ENCODE data around the gene HELB.

HELB gene

DNA sequence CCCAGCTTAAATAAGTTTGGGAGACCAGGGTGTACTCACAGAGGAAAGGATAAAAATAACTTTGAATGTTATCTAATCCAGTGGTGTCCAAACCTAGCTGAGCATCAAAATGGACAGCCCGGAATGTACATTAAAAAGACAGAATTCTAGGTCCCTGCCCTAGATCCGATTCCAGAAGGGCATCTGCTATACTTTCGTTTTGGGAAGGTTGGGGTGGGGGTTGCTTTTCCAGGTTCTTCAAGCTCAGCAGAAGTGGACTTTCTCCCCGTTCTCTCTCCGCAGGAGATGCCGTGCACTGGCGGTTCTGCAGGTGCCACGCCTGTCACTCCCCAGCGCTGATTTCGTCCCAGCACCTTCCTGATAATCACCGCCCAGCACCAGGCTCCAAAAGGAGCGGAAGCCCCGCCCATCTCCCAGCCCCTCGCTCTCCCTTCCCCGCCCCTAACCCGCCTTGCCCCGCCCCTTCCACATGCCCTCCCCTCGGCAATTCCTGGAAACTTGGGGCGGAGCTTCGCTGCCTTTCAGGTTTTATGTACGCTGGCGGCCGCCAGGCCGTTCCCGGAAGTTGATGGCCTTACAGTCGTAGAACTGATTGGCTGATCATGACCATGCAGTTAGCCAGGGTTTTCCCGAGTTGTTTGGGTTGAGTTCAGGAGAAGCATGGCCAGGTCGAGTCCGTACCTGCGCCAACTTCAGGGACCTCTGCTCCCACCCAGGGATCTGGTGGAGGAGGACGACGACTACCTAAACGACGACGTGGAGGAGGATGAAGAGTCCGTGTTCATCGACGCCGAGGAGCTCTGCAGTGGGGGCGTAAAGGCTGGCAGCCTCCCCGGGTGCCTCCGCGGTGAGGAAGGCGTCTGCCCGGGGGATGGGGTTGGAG, at the start of gene HELB:
Gene HELB (plus strand): TSS at position 550 of the 883 bp plus-strand sequence. CDS start 111 bp downstream, at position 661.
- peak; percentile 97 for DNase-seq (ENCODE audit: low read depth)
- TF ChIP-seq, protein P1, sequence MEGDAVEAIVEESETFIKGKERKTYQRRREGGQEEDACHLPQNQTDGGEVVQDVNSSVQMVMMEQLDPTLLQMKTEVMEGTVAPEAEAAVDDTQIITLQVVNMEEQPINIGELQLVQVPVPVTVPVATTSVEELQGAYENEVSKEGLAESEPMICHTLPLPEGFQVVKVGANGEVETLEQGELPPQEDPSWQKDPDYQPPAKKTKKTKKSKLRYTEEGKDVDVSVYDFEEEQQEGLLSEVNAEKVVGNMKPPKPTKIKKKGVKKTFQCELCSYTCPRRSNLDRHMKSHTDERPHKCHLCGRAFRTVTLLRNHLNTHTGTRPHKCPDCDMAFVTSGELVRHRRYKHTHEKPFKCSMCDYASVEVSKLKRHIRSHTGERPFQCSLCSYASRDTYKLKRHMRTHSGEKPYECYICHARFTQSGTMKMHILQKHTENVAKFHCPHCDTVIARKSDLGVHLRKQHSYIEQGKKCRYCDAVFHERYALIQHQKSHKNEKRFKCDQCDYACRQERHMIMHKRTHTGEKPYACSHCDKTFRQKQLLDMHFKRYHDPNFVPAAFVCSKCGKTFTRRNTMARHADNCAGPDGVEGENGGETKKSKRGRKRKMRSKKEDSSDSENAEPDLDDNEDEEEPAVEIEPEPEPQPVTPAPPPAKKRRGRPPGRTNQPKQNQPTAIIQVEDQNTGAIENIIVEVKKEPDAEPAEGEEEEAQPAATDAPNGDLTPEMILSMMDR (IDR thresholded peaks at IDR 0.05; ENCODE audit: low read length, missing control alignments) = no peak
- H3K4me3 ChIP-seq (replicated peaks; ENCODE audit: low read depth, low read length) = peak within 1 kb of the TSS; percentile 69

DNA sequence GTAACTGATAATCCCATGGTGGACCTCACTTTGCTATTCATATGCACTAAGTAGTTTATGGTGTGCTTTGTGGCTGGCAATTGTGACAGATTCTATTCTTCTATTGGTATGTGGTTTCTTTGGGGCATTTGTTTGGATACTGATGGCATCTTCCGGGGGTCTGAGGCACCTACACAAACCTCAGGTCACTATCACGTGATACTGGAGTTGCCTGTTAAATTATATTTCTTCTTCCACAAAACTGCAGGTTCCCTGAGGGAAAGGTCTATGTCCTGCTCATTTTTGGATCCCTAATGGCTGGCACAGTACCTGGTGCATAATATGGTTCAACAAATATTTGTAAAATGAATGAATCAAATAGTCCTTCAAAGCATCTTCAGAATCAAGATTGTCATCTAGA, 49.5 kb upstream of the HELB start:
- TF ChIP-seq, protein P1 (IDR thresholded peaks at IDR 0.05; ENCODE audit: low read length, missing control alignments) = no peak
- no peak overlapping the region for H3K4me3 ChIP-seq (replicated peaks; ENCODE audit: low read depth, low read length)

DNA sequence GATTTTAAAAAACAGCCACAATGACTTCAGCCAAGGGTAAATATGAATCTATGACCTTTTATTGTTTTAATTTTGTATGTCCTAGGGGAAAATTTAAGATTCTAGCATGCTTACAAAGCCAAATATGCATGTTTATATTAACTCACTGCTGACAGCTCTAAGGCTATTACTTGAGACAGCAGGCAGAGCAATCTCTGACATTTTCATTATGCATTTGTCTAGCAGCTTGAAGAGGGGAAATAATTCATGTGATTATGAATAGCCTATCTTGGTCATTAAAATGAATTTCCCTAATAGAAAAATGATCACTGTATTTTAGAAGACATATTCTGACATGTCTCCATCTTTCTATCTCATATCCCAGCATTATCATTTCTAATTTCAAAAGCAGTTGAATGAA, 46.6 kb upstream of the HELB start:
- no peak overlapping the region for H3K4me3 ChIP-seq (replicated peaks; ENCODE audit: low read depth, low read length)
- no peak for DNase-seq (ENCODE audit: low read depth)

More for the DNA sequence above, 49.5 kb upstream of the HELB start:
- DNase-seq (ENCODE audit: low read depth) = no peak

DNA sequence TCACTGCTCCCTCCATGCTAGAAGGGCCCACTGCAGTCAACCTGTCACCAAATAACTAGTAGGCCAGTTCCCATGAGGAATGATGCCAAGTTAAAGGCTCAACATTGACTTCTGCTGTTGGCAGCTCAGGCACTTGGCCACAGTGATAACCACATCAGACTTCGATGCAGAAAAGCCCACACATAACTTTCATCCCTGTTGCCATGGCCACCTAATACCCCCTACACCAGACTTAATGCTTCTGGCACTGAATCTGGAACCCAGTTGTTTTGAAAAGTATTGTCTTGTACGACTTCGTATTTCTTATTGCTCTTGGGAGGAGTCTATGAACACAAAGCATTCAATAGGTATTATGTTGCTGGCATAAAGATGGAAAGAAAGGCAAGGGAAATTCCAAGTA, 44.3 kb upstream of the HELB start:
- TF ChIP-seq, protein P1 (IDR thresholded peaks at IDR 0.05; ENCODE audit: low read length, missing control alignments) = no peak
- no peak overlapping the region for H3K4me3 ChIP-seq (replicated peaks; ENCODE audit: low read depth, low read length)
- DNase-seq (ENCODE audit: low read depth) = no peak

More for the DNA sequence above, 46.6 kb upstream of the HELB start:
- TF ChIP-seq, protein P1 (IDR thresholded peaks at IDR 0.05; ENCODE audit: low read length, missing control alignments) = no peak

DNA sequence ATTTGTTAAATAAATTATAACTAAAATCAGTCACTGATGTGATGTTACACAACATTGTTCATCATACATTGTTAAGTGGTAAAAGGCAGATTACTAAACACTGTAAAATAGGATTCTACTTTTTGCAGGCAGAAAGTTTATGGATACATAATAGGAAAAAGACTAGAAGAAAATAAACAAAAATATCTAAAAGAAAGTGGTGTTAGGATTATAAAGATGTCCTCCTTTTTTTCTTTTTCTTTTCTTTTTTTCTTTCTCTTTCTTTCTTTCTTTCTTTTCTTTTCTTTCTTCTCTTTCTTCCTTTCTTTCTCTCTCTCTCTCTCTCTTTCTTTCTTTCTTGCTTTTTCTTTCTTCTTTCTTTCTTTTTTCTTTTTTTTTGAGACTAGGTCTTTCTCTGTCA, 39.6 kb upstream of the HELB start:
- TF ChIP-seq, protein P1 (IDR thresholded peaks at IDR 0.05; ENCODE audit: low read length, missing control alignments) = no peak
- no peak overlapping the region for H3K4me3 ChIP-seq (replicated peaks; ENCODE audit: low read depth, low read length)
- no peak for DNase-seq (ENCODE audit: low read depth)

DNA sequence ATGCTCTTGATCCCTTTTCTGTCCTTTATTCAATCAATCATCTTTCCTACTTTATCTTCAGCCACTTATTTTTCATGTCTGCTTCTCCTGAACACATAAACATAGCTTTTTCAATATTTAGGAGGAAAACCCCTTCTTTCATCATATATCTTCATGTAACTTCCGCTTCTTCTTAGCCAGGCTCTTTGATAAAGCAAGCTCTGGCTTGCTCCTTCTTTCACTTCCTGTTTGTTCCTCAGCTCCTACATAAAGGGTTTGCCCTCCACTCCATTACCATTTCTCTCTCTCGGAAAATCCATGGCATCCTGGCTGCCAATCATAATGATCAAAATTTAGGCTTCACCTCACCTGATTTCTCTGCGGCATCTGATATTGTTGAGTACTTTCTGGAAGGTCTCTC, 33.7 kb upstream of the HELB start:
- H3K4me3 ChIP-seq (replicated peaks; ENCODE audit: low read depth, low read length) = no peak overlapping the region
- TF ChIP-seq, protein P1 (IDR thresholded peaks at IDR 0.05; ENCODE audit: low read length, missing control alignments) = no peak
- no peak for DNase-seq (ENCODE audit: low read depth)

Measured in fibroblast of pulmonary artery (primary cell).